Astrocyte (in vitro differentiated cells and primary cell): ENCODE results near the gene SYT17.

ENCODE experiments used
- EZH2 ChIP-seq: IDR thresholded peaks from 2 replicates; pipeline ENCODE4 v1.6.1; 2012; ENCODE audit warnings: mild to moderate bottlenecking, low read length, inconsistent platforms; ENCODE audit not compliant: insufficient read depth
- TF ChIP-seq, protein P1 (sequence below): IDR thresholded peaks from 2 replicates; pipeline ENCODE4 v1.5.1; 2011; ENCODE audit warnings: low read depth, mild to moderate bottlenecking, inconsistent platforms, low read length, moderate library complexity; ENCODE audit not compliant: insufficient read depth

DNA sequence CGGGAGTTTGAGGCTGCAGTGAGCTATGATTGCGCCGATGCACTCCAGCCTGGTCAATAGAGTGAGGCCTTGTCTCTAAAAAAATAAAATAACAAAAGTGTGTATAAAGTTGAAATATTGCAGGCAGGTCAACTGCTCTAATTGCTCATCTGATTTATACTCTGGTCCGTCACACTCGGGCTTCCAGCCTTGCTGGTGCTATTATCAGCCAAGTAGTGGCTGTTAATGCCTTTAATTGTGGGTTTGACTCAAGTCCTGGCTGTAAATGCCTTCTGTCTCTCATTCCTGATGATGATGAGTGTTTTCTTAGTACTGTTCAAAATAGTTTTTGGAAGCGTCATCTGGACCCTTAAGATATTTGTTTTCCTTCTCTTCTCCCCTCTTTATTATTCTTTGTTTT is 18.4 kb downstream of the SYT17 start:
- TF ChIP-seq, protein P1, sequence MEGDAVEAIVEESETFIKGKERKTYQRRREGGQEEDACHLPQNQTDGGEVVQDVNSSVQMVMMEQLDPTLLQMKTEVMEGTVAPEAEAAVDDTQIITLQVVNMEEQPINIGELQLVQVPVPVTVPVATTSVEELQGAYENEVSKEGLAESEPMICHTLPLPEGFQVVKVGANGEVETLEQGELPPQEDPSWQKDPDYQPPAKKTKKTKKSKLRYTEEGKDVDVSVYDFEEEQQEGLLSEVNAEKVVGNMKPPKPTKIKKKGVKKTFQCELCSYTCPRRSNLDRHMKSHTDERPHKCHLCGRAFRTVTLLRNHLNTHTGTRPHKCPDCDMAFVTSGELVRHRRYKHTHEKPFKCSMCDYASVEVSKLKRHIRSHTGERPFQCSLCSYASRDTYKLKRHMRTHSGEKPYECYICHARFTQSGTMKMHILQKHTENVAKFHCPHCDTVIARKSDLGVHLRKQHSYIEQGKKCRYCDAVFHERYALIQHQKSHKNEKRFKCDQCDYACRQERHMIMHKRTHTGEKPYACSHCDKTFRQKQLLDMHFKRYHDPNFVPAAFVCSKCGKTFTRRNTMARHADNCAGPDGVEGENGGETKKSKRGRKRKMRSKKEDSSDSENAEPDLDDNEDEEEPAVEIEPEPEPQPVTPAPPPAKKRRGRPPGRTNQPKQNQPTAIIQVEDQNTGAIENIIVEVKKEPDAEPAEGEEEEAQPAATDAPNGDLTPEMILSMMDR: no peak
- TF ChIP-seq EZH2: no peak
